DOHH2 (cell line): ENCODE measurements around the gene SDC4.

Source experiments
- CTCF ChIP-seq: fragments of 200-600 bp; sonication (generic); IDR thresholded peaks from one replicate; pipeline ENCODE4 v1.5.1; 2014; ENCODE audit warnings: antibody characterized with exemption, mild to moderate bottlenecking, low read depth, low read length; ENCODE audit not compliant: poor library complexity, severe bottlenecking
- EZH2phosphoT487 ChIP-seq: fragments of 200-600 bp; sonication (generic); IDR thresholded peaks from 2 replicates; pipeline ENCODE4 v1.6.1; 2017; ENCODE audit warnings: borderline replicate concordance, mild to moderate bottlenecking, antibody characterized with exemption, low read length, moderate library complexity, mixed read lengths

GRCh38 chr20:45350217-45350616 is 2.0 kb upstream of the SDC4 start:
- TF ChIP-seq CTCF: no peak
- no peak for TF ChIP-seq EZH2phosphoT487
